Peyer's patch (tissue), 4 donors: ENCODE measurements around the gene TBX3.

Source experiments
- CTCF ChIP-seq, 6 experiments: fragments of 450-650 bp in 4 of 6; fragments of 200-600 bp in 2 of 6; sonication (generic) in 1 of 6; IDR thresholded peaks; one replicate each; pipeline ENCODE4 v1.5.1; 2017 to 2019; ENCODE audit warnings: antibody characterized with exemption in 6 of 6, mild to moderate bottlenecking in 3 of 6, moderate library complexity in 1 of 6
- POLR2A ChIP-seq, 2 donors: fragments of 450-650 bp; IDR thresholded peaks; one replicate each; pipeline ENCODE4 v1.5.1; 2017; ENCODE audit warnings: antibody characterized with exemption in 2 of 2, mild to moderate bottlenecking in 2 of 2, moderate library complexity in 2 of 2

- no peak for TF ChIP-seq CTCF (IDR thresholded peaks at IDR 0.05)
- TF ChIP-seq POLR2A (IDR thresholded peaks at IDR 0.05) = no peak
Observed at GRCh38 chr12:114704096-114704495, 20.1 kb upstream of the TBX3 start.
